Spinal cord (tissue), 10 donors: Measurements from ENCODE around the gene NMRK2. TPM values are rescaled to one million over a fixed set of nuclear protein-coding genes. Genes with fewer than 3 reads are reported as not detected.
"Not testable (repeated sequence)": the region's sequence is repeated elsewhere in the genome, so short reads cannot be mapped to it uniquely, and the experiment has no call there.

Source experiments
- DNase-seq, 6 donors: peaks; one replicate each; pipeline versions ENCODE4 v3.0.0 to v3.0.0-alpha.2; 2013 to 2015; ENCODE audit warnings: low spot score in 6 of 6, low read depth in 4 of 6
- H3K27ac ChIP-seq: one replicate; pipeline ENCODE4 v1.5.1; 2013; ENCODE audit warnings: low read depth, low read length, control low read depth
- H3K27me3 ChIP-seq: one replicate; pipeline ENCODE4 v1.6.1; 2013; ENCODE audit warnings: low read length; ENCODE audit not compliant: control insufficient read depth, insufficient read depth
- H3K36me3 ChIP-seq: one replicate; pipeline ENCODE4 v1.6.1; 2013; ENCODE audit warnings: low read length; ENCODE audit not compliant: control insufficient read depth, insufficient read depth
- H3K4me1 ChIP-seq: one replicate; pipeline ENCODE4 v1.6.1; 2013; ENCODE audit warnings: low read length; ENCODE audit not compliant: control insufficient read depth, insufficient read depth
- H3K4me3 ChIP-seq: one replicate; pipeline ENCODE4 v1.5.1; 2013; ENCODE audit warnings: low read depth, low read length, control low read depth
- H3K9me3 ChIP-seq: one replicate; pipeline ENCODE4 v1.6.1; 2013; ENCODE audit warnings: low read length; ENCODE audit not compliant: control insufficient read depth, insufficient read depth
- WGBS: methylation state at CpG from one replicate; pipeline ENCODE4 v1.1.5; 2013; ENCODE audit warnings: missing lambda C conversion rate; ENCODE audit not compliant: insufficient coverage; 5-methylcytosine and 5-hydroxymethylcytosine counted together
- polyA plus RNA-seq, 2 donors: library from polyadenylated mRNA; unstranded; fragments of 120-200 nt; gene quantifications; one replicate each; pipeline ENCODE4 v1.2.1, GENCODE V29; 2013; ENCODE audit not compliant: insufficient read length in 2 of 2
- total RNA-seq, 2 donors: library from RNA; depleted of rRNA in 1 of 2; stranded (reverse); fragments of 120-200 nt in 1 of 2; fragments of >200 nt in 1 of 2; gene quantifications; one replicate each; pipeline versions ENCODE4 v1.2.3 to v1.2.4, GENCODE V29; 2013 to 2014
- donor health status: healthy.

The NMRK2 gene
- total and polyA plus RNA-seq, 4 donors = 0.28 to 0.74 TPM; not detected in 2

- H3K27ac ChIP-seq = no peak overlapping the region
- no peaks in the 10 kb centered on the region for H3K9me3 ChIP-seq
- no peak overlapping the region for H3K4me3 ChIP-seq
- H3K36me3 ChIP-seq = peaks cover 100% of the 10 kb centered on the region
- 94% methylated on average over 34 of the region's 35 CpGs for WGBS
- no peak for DNase-seq
- no peaks in the 10 kb centered on the region for H3K27me3 ChIP-seq
- H3K4me1 ChIP-seq = peaks cover 13% of the 10 kb centered on the region
Measured at GRCh38 chr19:3963458-3964255, 30.8 kb downstream of the NMRK2 start.

DNA sequence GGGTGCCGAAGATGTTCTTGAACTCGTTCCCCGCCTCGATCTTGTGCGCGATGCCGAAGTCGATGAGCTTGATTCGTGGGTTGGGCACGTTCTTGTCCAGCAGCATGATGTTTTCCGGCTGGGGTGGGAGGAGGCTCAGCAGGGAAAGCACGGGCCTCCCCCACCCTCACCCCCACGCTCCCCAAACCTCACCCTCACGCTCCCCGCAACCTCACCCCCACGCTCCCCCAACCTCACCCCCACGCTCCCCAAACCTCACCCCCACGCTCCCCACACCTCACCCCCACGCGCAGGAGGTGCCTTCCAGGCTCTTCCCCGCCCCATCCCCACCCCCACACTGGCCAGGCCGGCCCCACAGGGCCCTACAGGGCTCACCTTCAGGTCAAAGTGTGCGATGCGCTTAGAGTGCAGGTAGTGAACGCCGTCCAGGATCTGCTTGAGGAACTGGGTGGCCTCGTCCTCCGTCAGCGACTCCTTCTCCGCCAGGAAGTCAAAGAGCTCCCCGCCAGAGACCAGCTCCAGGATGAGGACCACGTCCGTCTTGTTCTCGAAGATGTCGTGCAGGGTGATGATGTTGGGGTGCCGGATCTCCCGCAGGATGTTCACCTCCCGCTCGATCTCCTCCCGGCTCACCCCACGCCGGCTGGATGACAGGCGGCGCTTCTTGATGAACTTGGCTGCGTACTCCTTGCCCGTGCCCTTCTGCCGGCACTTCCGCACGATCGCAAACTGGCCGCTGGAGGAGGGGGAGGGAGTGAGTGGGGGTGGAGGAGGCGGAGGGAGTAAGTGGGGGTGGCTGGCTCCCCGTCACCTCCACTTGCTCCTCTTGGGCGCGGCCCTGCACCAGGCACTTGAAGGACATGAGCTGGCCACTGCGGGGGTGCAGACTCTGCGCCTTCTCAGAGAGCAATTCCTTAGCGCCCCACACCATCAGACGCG is 31.7 kb downstream of the NMRK2 start:
- H3K9me3 ChIP-seq = no peaks in the 10 kb centered on the region
- 93% methylated on average over 38 of the region's 60 CpGs for WGBS
- DNase-seq = no peak
- H3K4me3 ChIP-seq = no peak overlapping the region
- H3K36me3 ChIP-seq = peaks cover 100% of the 10 kb centered on the region
- no peaks in the 10 kb centered on the region for H3K27me3 ChIP-seq
- peaks cover 22% of the 10 kb centered on the region for H3K4me1 ChIP-seq
- no peak overlapping the region for H3K27ac ChIP-seq

GRCh38 chr19:3966051-3967017 is 33.5 kb downstream of the NMRK2 start:
- no peak overlapping the region for H3K4me3 ChIP-seq
- H3K36me3 ChIP-seq = peaks cover 83% of the 10 kb centered on the region
- no peaks in the 10 kb centered on the region for H3K9me3 ChIP-seq
- DNase-seq = no peak
- peaks cover 34% of the 10 kb centered on the region for H3K4me1 ChIP-seq
- WGBS = 89% methylated on average over 28 of the region's 30 CpGs
- H3K27me3 ChIP-seq = no peaks in the 10 kb centered on the region
- H3K27ac ChIP-seq = no peak overlapping the region

DNA sequence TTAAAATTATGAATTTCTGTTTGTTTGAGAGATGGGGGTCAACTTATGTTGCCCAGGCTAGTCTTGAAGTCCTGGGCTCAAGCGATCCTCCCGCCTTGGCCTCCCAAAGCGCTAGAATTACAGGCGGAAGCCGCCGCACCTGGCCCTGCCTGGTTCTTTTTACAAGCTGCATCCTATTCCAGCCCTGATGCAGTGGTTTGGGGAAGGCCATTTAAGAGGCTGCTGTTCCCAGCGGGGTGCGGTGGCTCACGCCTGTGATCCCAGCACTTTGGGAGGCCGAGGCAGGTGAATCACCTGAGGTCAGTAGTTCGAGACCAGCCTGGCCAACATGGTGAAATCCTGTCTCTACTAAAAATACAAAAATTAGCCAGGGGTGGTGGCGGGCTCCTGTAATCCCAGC is 35.1 kb downstream of the NMRK2 start:
- H3K4me3 ChIP-seq, H3K9me3 ChIP-seq, DNase-seq, H3K27me3 ChIP-seq: not testable (repeated sequence)
- WGBS = 91% methylated on average over 7 of the region's 12 CpGs
- Histone ChIP-seq H3K4me1 (peaks cover 35% of the 10 kb centered on the region), H3K36me3 (peaks cover 74% of the 10 kb centered on the region), H3K27ac (peak overlapping the region; percentile 94)

GRCh38 chr19:3968556-3969434 is 35.9 kb downstream of the NMRK2 start:
- H3K27me3 ChIP-seq = no peaks in the 10 kb centered on the region
- H3K27ac ChIP-seq = peak overlapping the region; percentile 94
- H3K9me3 ChIP-seq = no peaks in the 10 kb centered on the region
- H3K36me3 ChIP-seq = peaks cover 66% of the 10 kb centered on the region
- peak in 1 of 6 donors; percentile 88 for DNase-seq
- H3K4me1 ChIP-seq = peaks cover 35% of the 10 kb centered on the region
- 13% methylated on average over 2 of the region's 9 CpGs for WGBS
- peak overlapping the region; percentile 86 for H3K4me3 ChIP-seq

GRCh38 chr19:3969435-3970312 is 36.8 kb downstream of the NMRK2 start:
- H3K36me3 ChIP-seq = peaks cover 57% of the 10 kb centered on the region
- no peaks in the 10 kb centered on the region for H3K27me3 ChIP-seq
- peak overlapping the region; percentile 94 for H3K27ac ChIP-seq
- no peak for DNase-seq
- WGBS = 33% methylated on average over 15 of the region's 23 CpGs
- no peaks in the 10 kb centered on the region for H3K9me3 ChIP-seq
- peaks cover 35% of the 10 kb centered on the region for H3K4me1 ChIP-seq
- peak overlapping the region; percentile 86 for H3K4me3 ChIP-seq

- Histone ChIP-seq H3K4me1 (peaks cover 35% of the 10 kb centered on the region), H3K4me3 (peak overlapping the region; percentile 86), H3K9me3 (no peaks in the 10 kb centered on the region), H3K36me3 (peaks cover 55% of the 10 kb centered on the region), H3K27ac (peak overlapping the region; percentile 94), H3K27me3 (no peaks in the 10 kb centered on the region)
- no peak for DNase-seq
- 0% methylated on average over 21 of the region's 22 CpGs for WGBS
Measured at GRCh38 chr19:3970313-3970807, 37.5 kb downstream of the NMRK2 start.
